RCC 7860 (cell line): ENCODE results near the gene AMDHD2.
"Not testable (repeated sequence)": the region's sequence is repeated elsewhere in the genome, so short reads cannot be mapped to it uniquely, and the experiment has no call there.

Experiments used
- DNase-seq: peaks from one replicate; pipeline ENCODE4 v3.0.0-alpha.2; 2015; ENCODE audit warnings: low spot score
- FAIRE-seq: peaks from 2 replicates; lab custom pipeline; 2012; peaks lifted over from hg19 to GRCh38; lab: Jason Lieb, UNC

Gene AMDHD2

GRCh38 chr16:2520097-2520783, at the start of gene AMDHD2:
TSS of gene AMDHD2 (plus strand) at chr16:2520371. CDS start at chr16:2520459, 88 bp downstream.
- FAIRE-seq (no peak), DNase-seq (peak; percentile 87)

GRCh38 chr16:2470603-2471015, 49.6 kb upstream of the AMDHD2 start:
- DNase-seq = no peak

GRCh38 chr16:2471016-2471652, 49.0 kb upstream of the AMDHD2 start, which contains the start of gene NTN3:
TSS of gene NTN3 (plus strand) at chr16:2471297. CDS start at chr16:2471702, 405 bp downstream.
- DNase-seq (no peak), FAIRE-seq (no peak)

More at GRCh38 chr16:2470603-2471015, 49.6 kb upstream of the AMDHD2 start:
- no peak for FAIRE-seq

- FAIRE-seq (no peak), DNase-seq (no peak)
These were observed 48.3 kb upstream of the AMDHD2 start for GRCh38 chr16:2471653-2472487.

- DNase-seq (no peak), FAIRE-seq (no peak)
These were observed 47.7 kb upstream of the AMDHD2 start for GRCh38 chr16:2472488-2472864.

GRCh38 chr16:2472885-2473445, 47.2 kb upstream of the AMDHD2 start:
- no peak for DNase-seq
- FAIRE-seq = no peak

GRCh38 chr16:2473446-2473926, 46.7 kb upstream of the AMDHD2 start:
- no peak for FAIRE-seq
- peak; percentile 13 for DNase-seq

- DNase-seq (peak; percentile 8), FAIRE-seq (no peak)
These were observed 45.9 kb upstream of the AMDHD2 start for GRCh38 chr16:2473999-2474876.

GRCh38 chr16:2474877-2475412, 45.2 kb upstream of the AMDHD2 start, which contains the start of gene TBC1D24:
TSS of gene TBC1D24 (plus strand) at chr16:2475127. CDS start at chr16:2496149, 21,022 bp downstream.
- FAIRE-seq (no peak), DNase-seq (peak; percentile 63)

GRCh38 chr16:2475413-2476344, 44.5 kb upstream of the AMDHD2 start:
- DNase-seq = no peak
- FAIRE-seq = no peak

GRCh38 chr16:2476345-2476720, 43.8 kb upstream of the AMDHD2 start:
- FAIRE-seq (no peak), DNase-seq (no peak)

- no peak for DNase-seq
- FAIRE-seq = no peak
These were observed 43.4 kb upstream of the AMDHD2 start for GRCh38 chr16:2476741-2477140.

GRCh38 chr16:2477327-2477726, 42.8 kb upstream of the AMDHD2 start:
- no peak for FAIRE-seq
- no peak for DNase-seq

- FAIRE-seq (no peak), DNase-seq (no peak)
These were observed 41.9 kb upstream of the AMDHD2 start for GRCh38 chr16:2478279-2478678.

- not testable (repeated sequence) for FAIRE-seq, DNase-seq
These were observed 40.2 kb upstream of the AMDHD2 start for GRCh38 chr16:2479996-2480395.

GRCh38 chr16:2480948-2481347, 39.2 kb upstream of the AMDHD2 start:
- no peak for FAIRE-seq
- DNase-seq = no peak

- no peak for FAIRE-seq
- no peak for DNase-seq
These were observed 38.5 kb upstream of the AMDHD2 start for GRCh38 chr16:2481676-2482075.

- FAIRE-seq (no peak), DNase-seq (no peak)
These were observed 37.9 kb upstream of the AMDHD2 start for GRCh38 chr16:2482249-2482648.
